GM18526 (cell line): Measurements from ENCODE around the gene FBXO4.

Experiments
- POLR2A ChIP-seq: IDR thresholded peaks from 3 replicates; pipeline ENCODE4 v1.6.1; 2011; ENCODE audit not compliant: insufficient read length; ENCODE audit errors: extremely low read depth

FBXO4 gene, protein sequence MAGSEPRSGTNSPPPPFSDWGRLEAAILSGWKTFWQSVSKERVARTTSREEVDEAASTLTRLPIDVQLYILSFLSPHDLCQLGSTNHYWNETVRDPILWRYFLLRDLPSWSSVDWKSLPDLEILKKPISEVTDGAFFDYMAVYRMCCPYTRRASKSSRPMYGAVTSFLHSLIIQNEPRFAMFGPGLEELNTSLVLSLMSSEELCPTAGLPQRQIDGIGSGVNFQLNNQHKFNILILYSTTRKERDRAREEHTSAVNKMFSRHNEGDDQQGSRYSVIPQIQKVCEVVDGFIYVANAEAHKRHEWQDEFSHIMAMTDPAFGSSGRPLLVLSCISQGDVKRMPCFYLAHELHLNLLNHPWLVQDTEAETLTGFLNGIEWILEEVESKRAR

DNA sequence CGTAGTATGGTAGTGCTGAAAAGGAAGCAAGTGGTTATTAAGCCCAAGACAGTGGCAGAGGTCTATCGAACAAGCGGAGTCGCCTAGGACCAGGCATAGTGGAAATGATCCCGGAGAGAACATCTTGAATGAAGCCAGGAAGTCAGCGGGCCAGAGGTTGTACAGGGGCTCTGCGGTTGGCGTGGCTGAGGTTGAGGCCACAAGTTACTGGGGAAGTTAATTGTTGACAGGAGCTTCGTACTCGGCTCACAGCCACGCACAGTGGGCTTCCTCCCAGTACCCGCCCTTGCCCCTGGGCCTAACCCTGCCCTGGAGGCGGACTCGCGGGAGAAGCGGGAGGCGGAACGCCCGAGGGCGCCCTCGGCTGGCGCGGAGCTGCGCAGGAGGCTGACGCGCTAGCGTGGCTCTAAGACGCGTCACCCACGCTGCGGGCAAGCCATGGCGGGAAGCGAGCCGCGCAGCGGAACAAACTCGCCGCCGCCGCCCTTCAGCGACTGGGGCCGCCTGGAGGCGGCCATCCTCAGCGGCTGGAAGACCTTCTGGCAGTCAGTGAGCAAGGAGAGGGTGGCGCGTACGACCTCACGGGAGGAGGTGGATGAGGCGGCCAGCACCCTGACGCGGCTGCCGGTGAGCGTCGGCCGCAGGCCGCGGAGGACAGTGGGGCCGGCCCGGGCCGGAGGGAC is at the start of gene FBXO4:
TSS of gene FBXO4 (plus strand) at position 410 of the 683 bp plus-strand sequence. CDS start at position 439, 29 bp downstream.
- peak; percentile 75 for TF ChIP-seq POLR2A

DNA sequence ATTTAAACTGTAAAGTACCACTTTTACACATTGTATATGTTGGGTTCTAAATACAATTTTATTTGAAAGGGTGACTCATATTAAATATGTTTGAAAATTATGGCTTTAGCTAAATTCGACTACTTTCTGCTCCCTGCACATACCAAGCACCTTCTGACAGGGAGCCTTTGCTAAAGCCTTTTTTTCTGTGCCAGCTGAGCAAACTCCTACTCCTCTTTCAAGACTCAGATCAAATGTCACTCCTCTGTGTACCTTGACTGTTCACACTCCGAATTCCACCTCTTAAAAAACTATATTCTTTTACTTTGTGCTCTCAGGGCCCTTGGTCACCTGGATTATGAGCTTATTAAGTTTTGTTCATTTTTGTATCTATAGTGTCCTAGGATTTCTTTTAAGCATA is 48.4 kb upstream of the FBXO4 start:
- TF ChIP-seq POLR2A: no peak

GRCh38 chr5:41877408-41877807 is 47.7 kb upstream of the FBXO4 start:
- TF ChIP-seq POLR2A: no peak

GRCh38 chr5:41878173-41878572 is 46.9 kb upstream of the FBXO4 start:
- TF ChIP-seq POLR2A: no peak

DNA sequence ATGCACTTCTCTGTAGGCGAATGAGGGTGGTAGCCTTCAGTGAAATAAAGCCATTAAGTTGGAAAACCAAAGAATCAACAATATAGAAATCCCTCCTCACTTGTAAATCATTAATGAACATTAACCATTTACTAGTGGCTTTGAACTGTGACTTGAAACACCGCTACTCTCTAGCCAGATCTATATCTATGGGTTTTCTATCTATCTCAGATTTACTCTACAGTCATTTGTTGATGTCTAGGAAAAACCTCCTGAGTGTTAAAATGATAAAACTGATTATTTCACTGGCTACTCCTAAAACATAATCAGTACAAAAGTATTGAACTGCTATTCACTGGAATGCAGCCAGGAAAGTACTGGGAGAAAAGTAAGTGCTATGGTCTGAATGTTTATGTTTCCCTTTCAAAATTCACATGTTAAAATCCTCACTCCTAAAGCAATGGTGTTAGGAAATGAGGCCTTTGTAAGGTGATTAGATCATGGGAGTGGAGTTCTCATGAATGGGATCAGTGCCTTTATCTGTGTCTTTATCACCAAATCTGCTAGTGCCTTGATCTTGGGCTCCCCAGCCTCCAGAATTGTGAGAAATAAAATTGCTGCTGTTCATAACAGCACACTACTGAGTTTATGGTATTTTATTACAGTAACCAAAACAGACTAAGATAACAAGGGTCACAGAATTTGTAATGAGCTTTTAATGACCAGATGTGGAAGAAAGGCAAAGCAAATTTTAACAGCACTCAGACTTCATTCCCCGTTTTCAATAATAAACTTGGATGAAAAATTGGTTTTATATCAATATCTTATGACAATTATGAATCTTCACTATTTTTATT is 46.2 kb upstream of the FBXO4 start:
- TF ChIP-seq POLR2A: no peak

GRCh38 chr5:41882765-41883164 is 42.3 kb upstream of the FBXO4 start:
- TF ChIP-seq POLR2A: no peak

DNA sequence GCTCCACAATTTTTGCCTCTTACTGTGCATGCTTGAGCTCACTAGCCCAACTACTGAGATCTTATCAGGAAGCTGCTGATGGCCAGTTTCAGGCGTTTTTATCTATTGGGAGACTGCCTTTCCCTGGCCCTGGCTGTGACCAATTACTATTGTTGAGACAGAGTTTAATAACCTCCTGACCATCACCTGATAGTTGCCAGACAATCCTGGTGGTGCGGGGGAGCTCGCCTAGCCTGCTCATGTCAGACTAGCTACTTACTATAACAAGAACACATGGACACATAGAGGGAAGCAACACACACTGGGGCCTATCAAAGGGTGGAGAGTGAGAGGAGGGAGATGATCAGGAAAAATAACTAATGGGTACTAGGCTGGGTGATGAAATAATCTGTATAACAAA is 41.8 kb upstream of the FBXO4 start:
- no peak for TF ChIP-seq POLR2A

GRCh38 chr5:41883936-41884335 is 41.1 kb upstream of the FBXO4 start:
- no peak for TF ChIP-seq POLR2A

- no peak for TF ChIP-seq POLR2A
These were observed 39.8 kb upstream of the FBXO4 start for GRCh38 chr5:41885286-41885685.

DNA sequence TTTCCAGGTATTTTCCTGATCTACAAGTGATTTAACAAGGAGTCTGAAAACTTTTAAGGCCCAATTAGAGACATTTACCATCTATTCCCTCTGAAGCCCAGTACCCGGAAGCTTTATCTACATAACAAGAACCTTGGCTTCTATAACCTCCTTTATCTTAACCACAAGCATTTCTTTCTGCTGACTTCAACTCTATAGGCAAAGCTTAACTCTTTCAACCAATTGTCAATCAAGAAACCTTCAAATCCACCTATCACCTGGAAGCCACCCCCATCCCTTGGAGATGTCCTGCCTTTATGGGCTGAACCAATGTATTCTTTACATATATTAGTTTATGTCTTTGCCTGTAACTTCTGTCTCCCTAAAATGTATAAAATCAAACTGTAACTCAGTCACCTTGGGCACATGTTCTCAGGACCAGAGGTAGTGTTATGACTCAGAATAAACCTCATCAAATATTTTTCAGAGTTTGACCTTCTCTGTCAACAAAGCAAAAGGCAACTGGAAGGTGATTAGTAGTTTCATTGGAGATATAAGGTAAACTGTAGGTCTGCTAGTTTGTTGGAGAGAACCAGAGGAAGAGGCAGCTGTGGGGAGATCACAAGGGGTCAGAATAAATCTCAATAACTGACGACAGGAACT is 33.9 kb upstream of the FBXO4 start:
- TF ChIP-seq POLR2A: no peak

GRCh38 chr5:41892031-41892430 is 33.0 kb upstream of the FBXO4 start:
- TF ChIP-seq POLR2A: no peak

- TF ChIP-seq POLR2A: no peak
These were observed 31.8 kb upstream of the FBXO4 start for GRCh38 chr5:41893074-41893851.

DNA sequence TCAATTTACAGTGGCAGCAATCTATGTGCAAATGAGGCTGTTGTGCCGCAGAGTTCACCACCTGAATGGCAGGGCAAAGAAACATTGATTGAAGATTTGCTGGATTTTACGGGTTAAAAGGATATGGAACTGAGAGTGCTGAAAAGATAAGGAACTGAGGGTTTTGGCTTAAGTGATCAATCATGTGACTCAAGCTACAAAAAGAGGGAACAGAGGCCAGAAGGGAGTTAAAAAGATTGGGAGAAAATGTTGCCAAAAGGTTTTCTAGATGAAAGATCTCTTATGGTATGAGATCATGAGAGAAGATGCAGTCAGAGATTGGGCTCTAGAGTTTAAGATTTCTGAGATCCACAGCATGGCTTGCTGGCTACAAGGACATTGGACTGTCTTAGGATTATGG is 28.9 kb upstream of the FBXO4 start:
- no peak for TF ChIP-seq POLR2A

GRCh38 chr5:41903382-41903891 is 21.6 kb upstream of the FBXO4 start:
- no peak for TF ChIP-seq POLR2A
